Endothelial cell of umbilical vein (primary cell): ENCODE data around the gene SINHCAF. TPM values are rescaled to one million over a fixed set of nuclear protein-coding genes. Genes with fewer than 3 reads are reported as not detected.

Experiments
- BruUV-seq: library from RNA; stranded (reverse); fragments of 400-500 nt; replicated peaks from 2 replicates; lab custom pipeline; 2021; lab: Mats Ljungman, UMichigan
- CTCF ChIA-PET: fragments of 300-600, 350-600 bp; sonication (Branson Sonifier 250); formaldehyde crosslinking; loops from one replicate; lab custom pipeline; 2021; ENCODE audit warnings: antibody characterized with exemption, inconsistent platforms; lab: Charles Lee
- POLR2A ChIA-PET: fragments of 300-600, 350-600 bp; sonication (Branson Sonifier 250); formaldehyde crosslinking; loops from one replicate; lab custom pipeline; 2021; ENCODE audit warnings: antibody characterized with exemption, inconsistent platforms; lab: Charles Lee
- DNase-seq: peaks from one replicate; pipeline ENCODE4 v3.0.0-alpha.2; 2011; ENCODE audit warnings: low read depth, low spot score
- FAIRE-seq: peaks from 2 replicates; lab custom pipeline; 2011; peaks lifted over from hg19 to GRCh38; lab: Jason Lieb, UNC
- H2AFZ ChIP-seq: 2 replicates; pipeline ENCODE4 v1.6.0; 2012; ENCODE audit warnings: low read depth, low read length, control low read depth, inconsistent platforms
- H3K27ac ChIP-seq: 2 replicates; pipeline ENCODE4 v1.5.1; 2011; ENCODE audit warnings: low read depth, mild to moderate bottlenecking, control low read depth, low read length, moderate library complexity; ENCODE audit not compliant: insufficient read depth
- H3K27me3 ChIP-seq, 2 experiments: 2 replicates each; pipeline versions ENCODE4 v1.6.0 to v1.6.1; 2011; ENCODE audit warnings: low read length in 2 of 2, mixed read lengths in 1 of 2; ENCODE audit not compliant: control insufficient read depth in 2 of 2, insufficient read depth in 2 of 2
- H3K36me3 ChIP-seq, 2 experiments: 2 replicates in 1 of 2; 3 replicates in 1 of 2; pipeline ENCODE4 v1.5.1; 2011; ENCODE audit warnings: low read length in 2 of 2, mild to moderate bottlenecking in 1 of 2, moderate library complexity in 1 of 2; ENCODE audit not compliant: control insufficient read depth in 2 of 2, insufficient read depth in 2 of 2; ENCODE audit errors: extremely low read depth in 1 of 2
- H3K4me1 ChIP-seq: 3 replicates; pipeline ENCODE4 v1.5.1; 2011; ENCODE audit warnings: mild to moderate bottlenecking, low read length; ENCODE audit not compliant: control insufficient read depth, insufficient read depth; ENCODE audit errors: extremely low read depth
- H3K4me2 ChIP-seq: 2 replicates; pipeline ENCODE4 v1.6.1; 2011; ENCODE audit warnings: low read length, control low read depth, mixed read lengths; ENCODE audit not compliant: insufficient read depth
- H3K4me3 ChIP-seq, 3 experiments: fragments of 200-600 bp in 1 of 3; sonication (generic), shearing (Covaris generic) in 1 of 3; replicated peaks in 1 of 3; 2 replicates each; pipeline ENCODE4 v1.5.1; 2011 to 2016; ENCODE audit warnings: control low read depth in 3 of 3, low read length in 3 of 3, mild to moderate bottlenecking in 2 of 3, inconsistent platforms in 1 of 3, low read depth in 1 of 3, moderate library complexity in 1 of 3; ENCODE audit not compliant: insufficient read depth in 1 of 3
- H3K79me2 ChIP-seq: 2 replicates; pipeline ENCODE4 v1.6.0; 2012; ENCODE audit warnings: low read length, inconsistent platforms; ENCODE audit not compliant: control insufficient read depth, insufficient read depth
- H3K9ac ChIP-seq: replicated peaks from 2 replicates; pipeline ENCODE3; 2011; ENCODE audit warnings: low read length, control low read depth; ENCODE audit not compliant: insufficient read depth; ENCODE audit errors: extremely low read depth
- H3K9me1 ChIP-seq: replicated peaks from 3 replicates; pipeline ENCODE4 v1.6.0; 2011; ENCODE audit warnings: mild to moderate bottlenecking, low read length; ENCODE audit not compliant: control insufficient read depth, insufficient read depth; ENCODE audit errors: extremely low read depth
- H3K9me3 ChIP-seq: replicated peaks from 2 replicates; pipeline ENCODE4 v1.5.1; 2012; ENCODE audit warnings: low read length, inconsistent platforms; ENCODE audit not compliant: control insufficient read depth, insufficient read depth
- H4K20me1 ChIP-seq: replicated peaks from 2 replicates; pipeline ENCODE3; 2011; ENCODE audit warnings: mild to moderate bottlenecking, low read length; ENCODE audit not compliant: control insufficient read depth, insufficient read depth; ENCODE audit errors: extremely low read depth
- EZH2 ChIP-seq: IDR thresholded peaks from 2 replicates; pipeline ENCODE4 v1.6.1; 2012; ENCODE audit warnings: borderline replicate concordance, low read depth, mild to moderate bottlenecking, moderate library complexity, low read length, inconsistent platforms; ENCODE audit not compliant: severe bottlenecking
- GATA2 ChIP-seq: IDR thresholded peaks from 2 replicates; pipeline ENCODE4 v1.7.0; 2011; ENCODE audit warnings: low read depth, mild to moderate bottlenecking, moderate library complexity, mixed read lengths, low read length; ENCODE audit not compliant: insufficient read length, insufficient read depth
- JUN ChIP-seq: IDR thresholded peaks from 2 replicates; pipeline ENCODE4 v1.6.1; 2011; ENCODE audit warnings: borderline replicate concordance, low read depth; ENCODE audit not compliant: insufficient read length, insufficient read depth
- POLR2A ChIP-seq: IDR thresholded peaks from 2 replicates; pipeline ENCODE4 v1.6.1; 2012; ENCODE audit warnings: low read depth, mild to moderate bottlenecking, control low read depth, low read length
- dilution Hi-C: fragments of 300-500 bp; cut with MboI; formaldehyde crosslinking; loops from one replicate; pipeline ENCODE4 v1.15.0; 2019; ENCODE audit warnings: low sequenced_read_pairs; ENCODE audit not compliant: extremely low pct_ligation_motif_present
- intact Hi-C: fragments of 100-400 bp; cut with micrococcal nuclease; formaldehyde crosslinking; loops from one replicate; pipeline ENCODE4 v1.10.0; 2022
- polyA plus RNA-seq, 4 experiments: library from polyadenylated mRNA; depleted of rRNA in 3 of 4; stranded (reverse) in 3 of 4; unstranded in 1 of 4; fragments of >200 nt; gene quantifications; 2 replicates each; pipeline versions ENCODE4 v1.2.1 to v1.2.3, GENCODE V29; 2011 to 2012; ENCODE audit warnings: missing spikeins in 1 of 4
- total RNA-seq: library from RNA; stranded (reverse); gene quantifications from 2 replicates; pipeline ENCODE4 v1.2.3, GENCODE V29; 2021
- TF ChIP-seq, protein P1 (sequence below): IDR thresholded peaks from 2 replicates; pipeline ENCODE4 v1.6.1; 2011; ENCODE audit not compliant: insufficient read depth, insufficient read length
- TF ChIP-seq, protein P2 (sequence below), 2 donors: IDR thresholded peaks; 1 replicate in 1 of 2; 2 replicates in 1 of 2; pipeline ENCODE4 v1.5.1; 2011; ENCODE audit warnings: low read length in 2 of 2, mild to moderate bottlenecking in 2 of 2, moderate library complexity in 2 of 2, control low read depth in 1 of 2, inconsistent platforms in 1 of 2, low read depth in 1 of 2; ENCODE audit not compliant: insufficient read depth in 1 of 2; ENCODE audit errors: extremely low read depth in 1 of 2

The SINHCAF gene
- total and polyA plus RNA-seq, 2 donors (not counting 3 experiments of a cell fraction or from before 2014, with no cell fraction given), result 19.3 to 83.4 TPM

DNA sequence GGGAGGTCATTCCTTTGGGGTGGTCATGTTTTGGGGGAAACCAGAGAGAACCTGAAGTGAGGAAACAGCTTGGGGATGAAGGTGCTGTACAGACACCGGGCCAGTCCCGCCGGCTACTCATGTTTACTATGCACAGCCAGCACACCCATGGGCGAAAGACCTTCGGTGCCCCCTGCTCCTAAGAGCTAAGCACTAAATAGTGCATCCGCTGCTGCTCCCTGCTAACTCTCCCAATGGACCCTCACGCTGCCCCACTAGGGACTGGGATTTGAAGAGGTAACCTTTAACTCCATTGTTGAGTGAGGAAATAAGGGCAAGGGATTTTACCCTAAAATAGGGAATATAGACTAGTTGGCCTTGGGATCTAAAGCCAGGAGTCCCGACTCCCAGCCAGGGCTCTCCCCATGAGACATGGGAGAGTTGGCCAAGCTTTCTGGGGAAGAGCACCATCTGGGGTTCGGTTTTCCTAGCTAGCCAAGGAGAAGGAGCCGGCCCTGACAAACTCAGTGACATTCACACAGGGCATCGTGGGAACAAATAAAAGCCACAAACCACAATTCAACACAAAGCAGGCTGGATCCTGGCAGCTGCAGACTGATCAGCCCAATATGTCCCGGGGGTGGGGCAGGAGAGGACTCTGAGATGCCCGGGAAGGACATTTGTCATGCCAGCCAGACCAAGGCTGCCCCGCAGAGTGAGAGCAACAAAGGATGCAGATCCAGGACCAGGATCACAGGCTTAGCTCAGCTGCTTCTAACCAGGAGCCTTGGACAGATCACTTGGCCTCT is 91.7 kb downstream of the SINHCAF start:
- intact Hi-C loops, result no loop called here
- Histone ChIP-seq H3K27me3 (peaks cover 9 to 16% of the 10 kb centered on the region in 2 experiments), H3K4me1 (no peaks in the 10 kb centered on the region), H3K4me2 (no peak overlapping the region), H2AFZ (no peak overlapping the region), H3K9me1 (no peaks in the 10 kb centered on the region), H3K36me3 (no peaks in the 10 kb centered on the region), H3K9me3 (no peaks in the 10 kb centered on the region), H3K4me3 (no peak overlapping the region), H3K27ac (no peak overlapping the region), H4K20me1 (no peaks in the 10 kb centered on the region), H3K79me2 (no peaks in the 10 kb centered on the region), H3K9ac (no peak overlapping the region)
- ChIA-PET POLR2A (no interaction called here), CTCF (interaction anchor here (0.9 to 11.9 kb wide), 6 partner anchors 10 to 1727 kb away, joined by 3 to 123 read pairs (median 5); no protein-coding TSS in a partner anchor)
- FAIRE-seq (no peak), DNase-seq (no peak)
- dilution Hi-C loops, result loop anchor here (25.0 kb wide), 1 partner anchor 397 kb away; no protein-coding TSS in a partner anchor
- BruUV-seq, result no TSS peak
- TF ChIP-seq, protein P1, sequence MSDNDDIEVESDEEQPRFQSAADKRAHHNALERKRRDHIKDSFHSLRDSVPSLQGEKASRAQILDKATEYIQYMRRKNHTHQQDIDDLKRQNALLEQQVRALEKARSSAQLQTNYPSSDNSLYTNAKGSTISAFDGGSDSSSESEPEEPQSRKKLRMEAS, result no peak
- TF ChIP-seq GATA2, result no peak
- TF ChIP-seq, protein P2, sequence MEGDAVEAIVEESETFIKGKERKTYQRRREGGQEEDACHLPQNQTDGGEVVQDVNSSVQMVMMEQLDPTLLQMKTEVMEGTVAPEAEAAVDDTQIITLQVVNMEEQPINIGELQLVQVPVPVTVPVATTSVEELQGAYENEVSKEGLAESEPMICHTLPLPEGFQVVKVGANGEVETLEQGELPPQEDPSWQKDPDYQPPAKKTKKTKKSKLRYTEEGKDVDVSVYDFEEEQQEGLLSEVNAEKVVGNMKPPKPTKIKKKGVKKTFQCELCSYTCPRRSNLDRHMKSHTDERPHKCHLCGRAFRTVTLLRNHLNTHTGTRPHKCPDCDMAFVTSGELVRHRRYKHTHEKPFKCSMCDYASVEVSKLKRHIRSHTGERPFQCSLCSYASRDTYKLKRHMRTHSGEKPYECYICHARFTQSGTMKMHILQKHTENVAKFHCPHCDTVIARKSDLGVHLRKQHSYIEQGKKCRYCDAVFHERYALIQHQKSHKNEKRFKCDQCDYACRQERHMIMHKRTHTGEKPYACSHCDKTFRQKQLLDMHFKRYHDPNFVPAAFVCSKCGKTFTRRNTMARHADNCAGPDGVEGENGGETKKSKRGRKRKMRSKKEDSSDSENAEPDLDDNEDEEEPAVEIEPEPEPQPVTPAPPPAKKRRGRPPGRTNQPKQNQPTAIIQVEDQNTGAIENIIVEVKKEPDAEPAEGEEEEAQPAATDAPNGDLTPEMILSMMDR (IDR thresholded peaks at IDR 0.05; ENCODE audit: extremely low read depth in 1 of 2, insufficient read depth in 1 of 2, low read depth in 1 of 2, low read length in 2 of 2), result no peak
- TF ChIP-seq POLR2A, result no peak
- TF ChIP-seq EZH2, result no peak
- no peak for TF ChIP-seq JUN
